Neural cell (in vitro differentiated cells): ENCODE results near the gene SAMSN1.

Source experiments
- EP300 ChIP-seq: fragments of 450-650 bp; conservative IDR thresholded peaks from 2 replicates; pipeline ENCODE4 v1.6.1; 2014; ENCODE audit warnings: antibody characterized with exemption, mild to moderate bottlenecking, moderate library complexity; ENCODE audit not compliant: poor library complexity, severe bottlenecking
- MXI1 ChIP-seq: fragments of 450-650 bp; conservative IDR thresholded peaks from 2 replicates; pipeline ENCODE4 v1.6.1; 2014; ENCODE audit warnings: antibody characterized with exemption, mild to moderate bottlenecking; ENCODE audit not compliant: poor library complexity, severe bottlenecking
- POLR2AphosphoS5 ChIP-seq: IDR thresholded peaks from 2 replicates; pipeline ENCODE4 v1.6.1; 2012
- TAF1 ChIP-seq: IDR thresholded peaks from 2 replicates; pipeline ENCODE4 v1.6.1; 2012; ENCODE audit warnings: low read depth
- TF ChIP-seq, protein P1 (sequence below): fragments of 450-650 bp; IDR thresholded peaks from 2 replicates; pipeline ENCODE4 v1.5.1; 2014; ENCODE audit warnings: antibody characterized with exemption, mild to moderate bottlenecking, moderate library complexity; ENCODE audit not compliant: poor library complexity, severe bottlenecking

GRCh38 chr21:14493731-14494130 lies 52.4 kb downstream of the SAMSN1 start:
- TF ChIP-seq, protein P1, sequence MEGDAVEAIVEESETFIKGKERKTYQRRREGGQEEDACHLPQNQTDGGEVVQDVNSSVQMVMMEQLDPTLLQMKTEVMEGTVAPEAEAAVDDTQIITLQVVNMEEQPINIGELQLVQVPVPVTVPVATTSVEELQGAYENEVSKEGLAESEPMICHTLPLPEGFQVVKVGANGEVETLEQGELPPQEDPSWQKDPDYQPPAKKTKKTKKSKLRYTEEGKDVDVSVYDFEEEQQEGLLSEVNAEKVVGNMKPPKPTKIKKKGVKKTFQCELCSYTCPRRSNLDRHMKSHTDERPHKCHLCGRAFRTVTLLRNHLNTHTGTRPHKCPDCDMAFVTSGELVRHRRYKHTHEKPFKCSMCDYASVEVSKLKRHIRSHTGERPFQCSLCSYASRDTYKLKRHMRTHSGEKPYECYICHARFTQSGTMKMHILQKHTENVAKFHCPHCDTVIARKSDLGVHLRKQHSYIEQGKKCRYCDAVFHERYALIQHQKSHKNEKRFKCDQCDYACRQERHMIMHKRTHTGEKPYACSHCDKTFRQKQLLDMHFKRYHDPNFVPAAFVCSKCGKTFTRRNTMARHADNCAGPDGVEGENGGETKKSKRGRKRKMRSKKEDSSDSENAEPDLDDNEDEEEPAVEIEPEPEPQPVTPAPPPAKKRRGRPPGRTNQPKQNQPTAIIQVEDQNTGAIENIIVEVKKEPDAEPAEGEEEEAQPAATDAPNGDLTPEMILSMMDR = no peak
- TF ChIP-seq POLR2AphosphoS5 (no peak), MXI1 (no peak), TAF1 (no peak), EP300 (no peak)
